Neural progenitor cell (in vitro differentiated cells): ENCODE data around the gene MAN1A2. TPM values are rescaled to one million over a fixed set of nuclear protein-coding genes. Genes with fewer than 3 reads are reported as not detected.

Source experiments
- DNase-seq: peaks from one replicate; pipeline ENCODE4 v3.0.0-alpha.2; 2016; ENCODE audit warnings: low spot score
- H2AFZ ChIP-seq: fragments of 200-600 bp; sonication (generic); replicated peaks from 2 replicates; pipeline ENCODE4 v1.6.1; 2016; ENCODE audit warnings: antibody characterized with exemption
- H3F3A ChIP-seq: fragments of 200-600 bp; sonication (generic); 2 replicates; pipeline ENCODE4 v1.6.1; 2016; ENCODE audit warnings: antibody characterized with exemption, low read depth
- H3K27ac ChIP-seq: fragments of 200-600 bp; sonication (generic); 2 replicates; pipeline ENCODE4 v1.5.1; 2016; ENCODE audit warnings: mild to moderate bottlenecking
- H3K27me3 ChIP-seq: fragments of 200-600 bp; sonication (generic); 2 replicates; pipeline ENCODE4 v1.6.1; 2016; ENCODE audit warnings: mild to moderate bottlenecking, moderate library complexity
- H3K36me3 ChIP-seq: fragments of 200-600 bp; sonication (generic); 2 replicates; pipeline ENCODE4 v1.5.1; 2016
- H3K4me1 ChIP-seq: fragments of 200-600 bp; sonication (generic); 2 replicates; pipeline ENCODE4 v1.6.1; 2016; ENCODE audit warnings: mixed run types
- H3K4me2 ChIP-seq: fragments of 200-600 bp; sonication (generic); 2 replicates; pipeline ENCODE4 v1.6.1; 2016
- H3K4me3 ChIP-seq: fragments of 200-600 bp; sonication (generic); 2 replicates; pipeline ENCODE4 v1.5.1; 2016
- H3K79me2 ChIP-seq: fragments of 200-600 bp; sonication (generic); 2 replicates; pipeline ENCODE4 v1.6.1; 2016; ENCODE audit warnings: low read depth
- H3K9ac ChIP-seq: fragments of 200-600 bp; sonication (generic); 2 replicates; pipeline ENCODE4 v1.6.1; 2016
- H3K9me3 ChIP-seq: fragments of 200-600 bp; sonication (generic); 2 replicates; pipeline ENCODE4 v1.5.1; 2016; ENCODE audit warnings: low read depth
- H4K20me1 ChIP-seq: fragments of 200-600 bp; sonication (generic); 2 replicates; pipeline ENCODE4 v1.6.1; 2016; ENCODE audit warnings: low read depth
- H3K27ac Mint-ChIP-seq: 3 replicates; pipeline ENCODE4 v1.8.0; 2021; ENCODE audit warnings: mixed read lengths
- H3K27me3 Mint-ChIP-seq: 2 replicates; pipeline ENCODE4 v1.8.0; 2022; ENCODE audit warnings: low read depth, mild to moderate bottlenecking, inconsistent platforms, moderate library complexity, mixed read lengths; ENCODE audit not compliant: insufficient read depth
- H3K36me3 Mint-ChIP-seq: 3 replicates; pipeline ENCODE4 v1.8.0; 2021; ENCODE audit warnings: mixed read lengths
- H3K4me1 Mint-ChIP-seq: 3 replicates; pipeline ENCODE4 v1.8.0; 2021; ENCODE audit warnings: mixed read lengths
- H3K4me3 Mint-ChIP-seq: 3 replicates; pipeline ENCODE4 v1.8.0; 2021; ENCODE audit warnings: mild to moderate bottlenecking, moderate library complexity, mixed read lengths
- H3K9me3 Mint-ChIP-seq: 3 replicates; pipeline ENCODE4 v1.8.0; 2020; ENCODE audit warnings: mixed read lengths
- CTCF ChIP-seq: fragments of 200-600 bp; sonication (generic); IDR thresholded peaks from 2 replicates; pipeline ENCODE4 v1.5.1; 2017; ENCODE audit warnings: antibody characterized with exemption, mild to moderate bottlenecking
- EZH2 ChIP-seq: fragments of 200-600 bp; sonication (generic); IDR thresholded peaks from 2 replicates; pipeline ENCODE4 v1.6.1; 2017; ENCODE audit warnings: antibody characterized with exemption, mild to moderate bottlenecking, moderate library complexity
- EZH2phosphoT487 ChIP-seq: fragments of 200-600 bp; sonication (generic); IDR thresholded peaks from 2 replicates; pipeline ENCODE4 v1.6.1; 2017; ENCODE audit warnings: antibody characterized with exemption
- total RNA-seq: library from RNA; depleted of rRNA; stranded (reverse); fragments of >200 nt; gene quantifications from 2 replicates; pipeline ENCODE4 v1.2.3, GENCODE V29; 2015; ENCODE audit warnings: low replicate concordance

The MAN1A2 gene
- total RNA-seq, 1 donor from 2014 or later: 28.6 TPM

GRCh38 chr1:117493906-117494305, 126.7 kb downstream of the MAN1A2 start:
- H2AFZ ChIP-seq: no peak overlapping the region
- no peak overlapping the region for H3K4me2 ChIP-seq
- Mint-ChIP-seq H3K36me3 (no peaks in the 10 kb centered on the region), H3K4me1 (no peaks in the 10 kb centered on the region), H3K27ac (no peak overlapping the region), H3K27me3 (no peaks in the 10 kb centered on the region), H3K4me3 (no peak overlapping the region), H3K9me3 (no peaks in the 10 kb centered on the region)
- TF ChIP-seq EZH2 (no peak), CTCF (no peak), EZH2phosphoT487 (no peak)
- H3K79me2 ChIP-seq: no peaks in the 10 kb centered on the region
- no peaks in the 10 kb centered on the region for H3K4me1 ChIP-seq
- no peak overlapping the region for H3K9ac ChIP-seq
- no peaks in the 10 kb centered on the region for H3K27me3 ChIP-seq
- H3F3A ChIP-seq: no peaks in the 10 kb centered on the region
- H4K20me1 ChIP-seq: no peaks in the 10 kb centered on the region
- H3K9me3 ChIP-seq: no peaks in the 10 kb centered on the region
- H3K4me3 ChIP-seq: no peak overlapping the region
- peaks cover 7% of the 10 kb centered on the region for H3K36me3 ChIP-seq
- DNase-seq: no peak
- no peak overlapping the region for H3K27ac ChIP-seq

- no peak overlapping the region for H3K27ac Mint-ChIP-seq
- peaks cover 3% of the 10 kb centered on the region for H3K36me3 Mint-ChIP-seq
- H3K9me3 Mint-ChIP-seq: no peaks in the 10 kb centered on the region
- no peak overlapping the region for H3K4me3 Mint-ChIP-seq
- H3K9me3 ChIP-seq: no peaks in the 10 kb centered on the region
- no peaks in the 10 kb centered on the region for H3K4me1 ChIP-seq
- no peaks in the 10 kb centered on the region for H3K27me3 Mint-ChIP-seq
- no peak overlapping the region for H2AFZ ChIP-seq
- H3K4me1 Mint-ChIP-seq: no peaks in the 10 kb centered on the region
- H3K36me3 ChIP-seq: peaks cover 7% of the 10 kb centered on the region
- no peak for DNase-seq
- no peak overlapping the region for H3K4me3 ChIP-seq
- H3K27me3 ChIP-seq: no peaks in the 10 kb centered on the region
- no peak for TF ChIP-seq EZH2
- no peak for TF ChIP-seq EZH2phosphoT487
- TF ChIP-seq CTCF: no peak
- H3K4me2 ChIP-seq: no peak overlapping the region
- no peaks in the 10 kb centered on the region for H3F3A ChIP-seq
- no peak overlapping the region for H3K9ac ChIP-seq
- no peak overlapping the region for H3K27ac ChIP-seq
- H3K79me2 ChIP-seq: no peaks in the 10 kb centered on the region
- no peaks in the 10 kb centered on the region for H4K20me1 ChIP-seq
Observed at GRCh38 chr1:117495068-117495467, 127.8 kb downstream of the MAN1A2 start.

- H3F3A ChIP-seq: no peaks in the 10 kb centered on the region
- no peak overlapping the region for H3K4me3 ChIP-seq
- no peaks in the 10 kb centered on the region for H3K9me3 ChIP-seq
- no peaks in the 10 kb centered on the region for H3K79me2 ChIP-seq
- H4K20me1 ChIP-seq: no peaks in the 10 kb centered on the region
- H3K4me3 Mint-ChIP-seq: no peak overlapping the region
- no peak overlapping the region for H3K4me2 ChIP-seq
- H3K9ac ChIP-seq: no peak overlapping the region
- H3K27me3 Mint-ChIP-seq: no peaks in the 10 kb centered on the region
- no peak overlapping the region for H2AFZ ChIP-seq
- H3K27me3 ChIP-seq: no peaks in the 10 kb centered on the region
- H3K36me3 Mint-ChIP-seq: peaks cover 3% of the 10 kb centered on the region
- DNase-seq: no peak
- no peaks in the 10 kb centered on the region for H3K9me3 Mint-ChIP-seq
- H3K27ac Mint-ChIP-seq: no peak overlapping the region
- no peaks in the 10 kb centered on the region for H3K4me1 Mint-ChIP-seq
- TF ChIP-seq EZH2 (no peak), EZH2phosphoT487 (no peak), CTCF (no peak)
- no peaks in the 10 kb centered on the region for H3K4me1 ChIP-seq
- H3K27ac ChIP-seq: no peak overlapping the region
- peaks cover 7% of the 10 kb centered on the region for H3K36me3 ChIP-seq
Observed at GRCh38 chr1:117499071-117499470, 131.8 kb downstream of the MAN1A2 start.
